GM10266 (cell line): ENCODE measurements around the gene TRIM47.

Experiments
- DNase-seq: peaks from one replicate; pipeline ENCODE4 v3.0.0; 2012; ENCODE audit errors: extremely low spot score
- TF ChIP-seq, protein P1 (sequence below): IDR thresholded peaks from 2 replicates; pipeline ENCODE4 v1.5.1; 2012; ENCODE audit warnings: mild to moderate bottlenecking, low read depth; ENCODE audit not compliant: control insufficient read depth, insufficient read depth; ENCODE audit errors: missing control alignments

TRIM47 gene

DNA sequence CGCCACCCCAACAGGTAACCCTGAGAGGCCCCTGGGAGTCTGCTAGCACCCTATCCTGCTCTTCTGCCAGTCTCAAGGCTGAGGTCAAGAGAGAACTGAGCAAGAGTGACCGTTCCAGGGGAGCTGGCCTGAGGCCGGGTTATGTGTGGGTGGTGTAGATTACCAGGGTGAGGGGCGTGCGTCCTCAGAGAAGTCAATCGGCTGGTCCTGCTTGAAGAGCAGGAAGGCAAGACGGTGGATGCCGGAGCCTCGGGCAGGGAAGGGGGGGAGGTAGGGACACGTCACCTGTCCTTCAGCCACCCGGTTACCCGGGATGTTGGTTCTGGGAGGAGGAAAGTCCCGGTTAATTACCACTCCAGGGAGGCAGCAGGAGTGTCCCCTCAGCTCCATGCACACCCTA is 21.0 kb upstream of the TRIM47 start:
- no peak for DNase-seq
- TF ChIP-seq, protein P1, sequence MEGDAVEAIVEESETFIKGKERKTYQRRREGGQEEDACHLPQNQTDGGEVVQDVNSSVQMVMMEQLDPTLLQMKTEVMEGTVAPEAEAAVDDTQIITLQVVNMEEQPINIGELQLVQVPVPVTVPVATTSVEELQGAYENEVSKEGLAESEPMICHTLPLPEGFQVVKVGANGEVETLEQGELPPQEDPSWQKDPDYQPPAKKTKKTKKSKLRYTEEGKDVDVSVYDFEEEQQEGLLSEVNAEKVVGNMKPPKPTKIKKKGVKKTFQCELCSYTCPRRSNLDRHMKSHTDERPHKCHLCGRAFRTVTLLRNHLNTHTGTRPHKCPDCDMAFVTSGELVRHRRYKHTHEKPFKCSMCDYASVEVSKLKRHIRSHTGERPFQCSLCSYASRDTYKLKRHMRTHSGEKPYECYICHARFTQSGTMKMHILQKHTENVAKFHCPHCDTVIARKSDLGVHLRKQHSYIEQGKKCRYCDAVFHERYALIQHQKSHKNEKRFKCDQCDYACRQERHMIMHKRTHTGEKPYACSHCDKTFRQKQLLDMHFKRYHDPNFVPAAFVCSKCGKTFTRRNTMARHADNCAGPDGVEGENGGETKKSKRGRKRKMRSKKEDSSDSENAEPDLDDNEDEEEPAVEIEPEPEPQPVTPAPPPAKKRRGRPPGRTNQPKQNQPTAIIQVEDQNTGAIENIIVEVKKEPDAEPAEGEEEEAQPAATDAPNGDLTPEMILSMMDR = no peak

DNA sequence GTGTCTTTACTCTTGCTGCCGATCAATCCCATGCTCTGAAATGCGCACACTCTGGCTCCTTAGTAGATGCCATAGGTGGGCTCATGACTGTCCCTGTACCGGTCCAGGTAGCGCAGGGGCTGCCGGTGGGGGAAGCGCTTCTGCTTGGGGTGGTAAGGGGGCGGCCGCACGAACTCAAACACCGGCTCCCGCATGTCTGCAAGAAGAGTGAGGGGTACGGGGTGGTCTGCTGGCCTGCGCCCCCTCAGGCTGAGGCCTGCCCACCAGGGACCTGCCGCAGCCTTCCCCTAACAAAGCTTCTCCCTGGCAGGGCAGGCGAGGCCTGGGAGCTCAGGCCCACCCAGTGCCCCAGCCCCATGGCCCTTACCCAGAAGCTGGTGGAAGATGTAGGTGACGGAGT is 20.4 kb upstream of the TRIM47 start:
- no peak for DNase-seq
- TF ChIP-seq, protein P1 = no peak

DNA sequence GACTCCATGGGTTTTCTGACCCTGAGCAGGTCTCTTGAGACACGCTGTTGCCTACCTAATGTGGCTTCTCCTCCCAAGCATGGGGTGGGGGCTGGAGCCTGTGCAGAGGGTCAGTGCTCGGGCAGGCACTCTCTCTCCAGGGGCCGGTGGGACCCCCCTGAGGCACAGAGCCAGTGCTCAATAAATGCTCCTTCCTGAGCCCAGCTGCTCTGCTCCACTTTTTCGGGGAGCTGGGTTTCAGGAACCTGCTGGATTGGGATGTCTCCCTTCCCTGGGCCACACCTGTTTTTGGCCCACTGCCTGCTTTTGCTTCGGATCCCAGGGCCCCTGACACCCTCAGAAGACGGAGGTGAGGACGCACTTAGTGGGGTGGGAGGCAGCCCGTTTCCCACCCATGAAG is 19.7 kb upstream of the TRIM47 start:
- TF ChIP-seq, protein P1 = no peak
- no peak for DNase-seq

DNA sequence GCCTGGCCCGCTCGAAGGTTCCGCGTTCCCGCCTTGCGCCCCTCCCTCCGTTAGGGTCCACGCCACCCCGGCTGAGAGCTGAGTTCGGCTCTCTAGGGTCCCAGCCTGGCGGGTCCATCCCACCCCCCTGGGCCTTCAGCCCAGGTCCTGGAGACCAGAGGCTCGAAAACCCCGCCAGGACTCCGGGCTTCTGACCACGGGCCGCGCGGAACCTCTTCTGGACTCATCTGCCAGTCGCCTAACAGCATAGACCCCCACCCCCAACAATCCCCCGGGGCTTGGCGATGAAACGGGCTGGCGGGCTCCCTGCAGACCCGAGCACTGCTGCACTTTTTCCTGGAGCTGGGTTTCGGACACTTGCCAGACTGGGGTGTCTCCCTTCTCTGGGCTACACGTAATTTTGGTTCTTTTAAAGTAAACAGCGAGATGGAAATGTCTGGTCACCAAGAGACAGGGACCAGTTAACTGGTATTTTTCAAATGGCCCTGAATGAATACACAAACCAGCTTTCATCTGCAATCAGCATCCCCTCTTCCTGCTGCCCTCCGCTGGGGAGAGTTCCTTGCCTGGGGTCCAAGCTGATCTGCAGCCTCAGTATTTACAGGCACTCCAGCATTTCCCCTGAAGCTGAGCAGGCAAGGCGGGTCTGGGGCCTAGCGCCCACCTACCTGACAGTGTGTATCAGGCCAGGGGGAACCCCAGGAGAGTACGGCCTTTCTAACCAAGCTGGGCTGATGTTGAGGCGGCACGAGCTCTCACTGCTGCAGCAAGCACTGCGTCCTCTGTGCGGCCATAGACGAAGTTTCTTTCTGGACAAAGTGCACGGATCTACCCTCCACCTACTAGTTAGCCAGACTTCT is 19.0 kb upstream of the TRIM47 start:
- TF ChIP-seq, protein P1 = no peak
- DNase-seq = no peak

DNA sequence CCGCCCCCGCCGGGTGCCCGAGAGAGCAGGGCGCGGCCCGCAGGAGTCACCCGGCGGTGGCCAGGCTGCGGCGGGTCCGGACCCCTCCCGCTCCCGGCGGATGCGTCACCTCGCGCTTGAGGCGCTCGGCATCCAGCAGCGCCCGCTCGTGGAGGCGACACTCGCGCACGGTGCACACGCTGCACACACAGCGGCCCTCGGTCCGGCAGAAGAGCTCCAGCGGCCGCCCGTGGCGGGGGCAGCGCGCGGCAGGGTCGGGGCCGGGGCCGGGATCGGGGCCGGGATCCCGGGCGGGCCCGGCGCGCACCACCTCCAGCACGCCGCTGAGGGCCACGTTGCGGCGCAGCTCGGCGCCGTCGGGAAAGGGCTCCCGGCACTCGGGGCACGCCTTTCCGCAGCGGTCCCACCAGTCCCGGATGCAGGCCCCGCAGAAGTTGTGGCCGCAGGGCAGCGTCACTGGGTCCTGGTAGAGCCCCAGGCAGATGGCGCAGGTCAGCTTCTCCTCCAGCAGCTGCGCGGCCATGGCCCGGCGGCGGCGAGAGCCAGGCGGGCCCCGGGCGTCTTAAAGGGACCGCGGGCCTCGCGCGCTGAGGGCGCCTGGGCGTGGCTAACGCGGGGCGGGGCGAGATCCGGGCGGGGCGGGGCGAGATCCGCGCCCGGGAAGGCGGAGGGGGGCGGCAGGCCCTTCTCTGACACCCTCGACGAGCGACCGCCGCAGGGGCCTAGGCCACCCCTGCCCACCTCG is 18.2 kb upstream of the TRIM47 start, which contains the start of gene TRIM65:
TRIM65 (minus strand) TSS at position 537 of the 745 bp plus-strand sequence; CDS start at position 523, 14 bp downstream.
- TF ChIP-seq, protein P1 = peak; percentile 66
- DNase-seq = peak; percentile 96

DNA sequence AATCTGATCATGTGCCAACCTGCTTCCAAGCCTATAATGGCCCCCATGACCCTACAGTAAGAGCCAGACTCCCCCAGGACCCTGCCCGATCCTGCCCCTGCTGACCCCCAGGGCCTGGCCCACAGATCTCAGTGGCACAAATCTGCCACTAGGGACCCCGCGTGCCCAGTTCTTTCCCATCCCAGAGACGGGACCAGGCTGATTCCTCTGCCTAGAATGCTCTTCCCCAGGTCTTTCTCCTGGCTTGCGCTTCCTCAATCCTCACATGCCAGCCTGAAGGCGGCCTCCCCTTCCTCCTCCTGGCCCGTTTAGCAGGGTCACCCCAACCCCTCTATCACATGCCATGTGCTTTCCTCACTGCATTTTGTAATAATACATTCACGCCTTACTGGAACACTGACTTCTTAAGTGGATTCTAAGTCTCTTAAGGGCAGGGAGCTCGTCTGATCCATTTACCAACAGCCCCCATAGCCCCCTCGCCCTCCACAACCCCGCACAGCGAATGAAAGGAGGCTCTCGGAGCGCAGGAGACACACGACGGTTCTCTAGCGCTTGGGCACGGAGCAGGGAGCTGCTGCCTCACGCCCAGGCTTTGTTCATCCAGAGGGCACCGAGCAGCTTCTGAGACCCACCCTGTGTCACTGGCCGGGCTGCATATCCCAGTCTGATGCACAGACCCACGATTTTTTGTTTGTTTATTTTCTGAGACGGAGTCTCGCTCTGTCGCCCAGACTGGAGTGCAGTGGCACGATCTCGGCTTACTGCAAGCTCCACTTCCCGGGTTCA is 17.2 kb upstream of the TRIM47 start:
- DNase-seq = no peak
- TF ChIP-seq, protein P1 = peak; percentile 41
